A673 (cell line): ENCODE data around the gene EVA1C. TPM values are rescaled to one million over a fixed set of nuclear protein-coding genes. Genes with fewer than 3 reads are reported as not detected.

Experiments
- BruUV-seq: library from RNA; stranded (reverse); fragments of 400-500 nt; replicated peaks from 2 replicates; lab custom pipeline; 2021; lab: Mats Ljungman, UMichigan
- CTCF ChIA-PET: fragments of 300-600 bp; sonication (Branson Sonifier 250); formaldehyde crosslinking; loops from one replicate; lab custom pipeline; 2022; ENCODE audit warnings: antibody characterized with exemption; lab: Charles Lee
- POLR2A ChIA-PET: fragments of 300-600 bp; sonication (Branson Sonifier 250); formaldehyde crosslinking; loops from one replicate; lab custom pipeline; 2022; ENCODE audit warnings: antibody characterized with exemption; ENCODE audit not compliant: low non-redundant PET; lab: Charles Lee
- DNase-seq: peaks from one replicate; pipeline ENCODE4 v3.0.0-alpha.2; 2015; ENCODE audit warnings: low spot score
- H3K27ac ChIP-seq: fragments of 200-600 bp; sonication (generic); 2 replicates; pipeline ENCODE4 v1.5.1; 2016; ENCODE audit warnings: mixed run types, low read depth, mild to moderate bottlenecking, mixed read lengths, antibody characterized with exemption, low read length; ENCODE audit not compliant: poor library complexity, severe bottlenecking
- H3K27me3 ChIP-seq: fragments of 200-600 bp; sonication (generic); replicated peaks from 2 replicates; pipeline ENCODE4 v1.6.1; 2017; ENCODE audit warnings: mixed run types, low read depth, mild to moderate bottlenecking, mixed read lengths, antibody characterized with exemption, low read length; ENCODE audit not compliant: insufficient read depth, poor library complexity
- H3K36me3 ChIP-seq: fragments of 200-600 bp; sonication (generic); 2 replicates; pipeline ENCODE4 v1.6.1; 2016; ENCODE audit warnings: mixed run types, mild to moderate bottlenecking, mixed read lengths, antibody characterized with exemption, low read length; ENCODE audit not compliant: insufficient read depth, poor library complexity, severe bottlenecking
- H3K4me1 ChIP-seq: fragments of 200-600 bp; sonication (generic); 2 replicates; pipeline ENCODE4 v1.6.1; 2017; ENCODE audit warnings: mixed run types, mild to moderate bottlenecking, mixed read lengths, antibody characterized with exemption, low read length; ENCODE audit not compliant: insufficient read depth, poor library complexity, severe bottlenecking
- H3K4me3 ChIP-seq: fragments of 200-600 bp; sonication (generic); 2 replicates; pipeline ENCODE4 v1.5.1; 2016; ENCODE audit warnings: low read depth, mixed run types, mild to moderate bottlenecking, mixed read lengths, low read length; ENCODE audit not compliant: poor library complexity, severe bottlenecking
- H3K9me3 ChIP-seq: fragments of 200-600 bp; sonication (generic); 2 replicates; pipeline ENCODE4 v1.6.1; 2016; ENCODE audit warnings: mixed run types, low read depth, mild to moderate bottlenecking, mixed read lengths, antibody characterized with exemption, low read length; ENCODE audit not compliant: poor library complexity, severe bottlenecking
- EZH2 ChIP-seq: fragments of 200-600 bp; sonication (generic); IDR thresholded peaks from 2 replicates; pipeline ENCODE4 v1.6.1; 2017; ENCODE audit warnings: borderline replicate concordance, low read depth, mild to moderate bottlenecking, mixed read lengths, antibody characterized with exemption, low read length; ENCODE audit not compliant: poor library complexity, severe bottlenecking
- intact Hi-C: fragments of 100-400 bp; cut with micrococcal nuclease; formaldehyde crosslinking; loops from one replicate; pipeline ENCODE4 v1.10.0; 2022; ENCODE audit not compliant: unreplicated experiment
- total RNA-seq: library from RNA; stranded (reverse); gene quantifications from 2 replicates; pipeline ENCODE4 v1.2.3, GENCODE V29; 2021
- TF ChIP-seq, protein P1 (sequence below): fragments of 300-800, 200-600 bp; sonication (generic); conservative IDR thresholded peaks from 2 replicates; pipeline ENCODE4 v1.5.1; 2017; ENCODE audit warnings: low read depth, mild to moderate bottlenecking, antibody characterized with exemption, low read length, moderate library complexity, mixed read lengths

The EVA1C gene
- total RNA-seq, 1 experiment from 2014 or later, result 7.2 TPM

- no TSS peak for BruUV-seq
- TF ChIP-seq EZH2, result no peak
- TF ChIP-seq, protein P1, sequence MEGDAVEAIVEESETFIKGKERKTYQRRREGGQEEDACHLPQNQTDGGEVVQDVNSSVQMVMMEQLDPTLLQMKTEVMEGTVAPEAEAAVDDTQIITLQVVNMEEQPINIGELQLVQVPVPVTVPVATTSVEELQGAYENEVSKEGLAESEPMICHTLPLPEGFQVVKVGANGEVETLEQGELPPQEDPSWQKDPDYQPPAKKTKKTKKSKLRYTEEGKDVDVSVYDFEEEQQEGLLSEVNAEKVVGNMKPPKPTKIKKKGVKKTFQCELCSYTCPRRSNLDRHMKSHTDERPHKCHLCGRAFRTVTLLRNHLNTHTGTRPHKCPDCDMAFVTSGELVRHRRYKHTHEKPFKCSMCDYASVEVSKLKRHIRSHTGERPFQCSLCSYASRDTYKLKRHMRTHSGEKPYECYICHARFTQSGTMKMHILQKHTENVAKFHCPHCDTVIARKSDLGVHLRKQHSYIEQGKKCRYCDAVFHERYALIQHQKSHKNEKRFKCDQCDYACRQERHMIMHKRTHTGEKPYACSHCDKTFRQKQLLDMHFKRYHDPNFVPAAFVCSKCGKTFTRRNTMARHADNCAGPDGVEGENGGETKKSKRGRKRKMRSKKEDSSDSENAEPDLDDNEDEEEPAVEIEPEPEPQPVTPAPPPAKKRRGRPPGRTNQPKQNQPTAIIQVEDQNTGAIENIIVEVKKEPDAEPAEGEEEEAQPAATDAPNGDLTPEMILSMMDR, result no peak
- CTCF ChIA-PET, result interaction anchor here (0.5 kb wide), 1 partner anchor 378 kb away, joined by 4 read pairs; the partner anchor contains the start of gene PAXBP1
These were observed 18.9 kb upstream of the EVA1C start for GRCh38 chr21:32393677-32394001.

DNA sequence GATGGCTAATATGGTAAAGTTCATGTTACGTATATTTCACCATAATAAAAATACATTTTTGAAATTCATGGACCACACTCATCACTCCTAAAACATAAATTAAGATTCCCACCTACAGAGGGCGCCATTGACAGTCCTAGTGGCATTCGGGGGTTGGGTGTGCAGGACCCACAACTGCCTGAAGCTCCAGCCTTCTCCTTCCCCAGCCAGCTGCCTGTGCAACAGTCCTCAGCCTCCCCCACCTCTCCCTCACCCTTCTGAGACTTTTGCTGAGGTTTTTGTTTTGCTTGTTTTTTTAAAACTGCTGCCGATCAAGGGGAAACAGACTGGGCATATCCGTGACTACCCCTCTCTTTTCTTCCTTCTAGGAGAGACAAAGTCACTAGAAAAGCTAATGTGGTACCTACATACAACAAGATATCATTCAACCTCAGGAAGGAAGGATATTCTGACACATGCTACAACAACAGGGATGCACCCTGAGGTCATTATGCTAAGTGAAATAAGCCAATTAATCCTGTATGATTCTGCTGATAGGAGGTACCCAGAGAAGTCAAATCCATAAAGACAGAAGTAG, 9.2 kb upstream of the EVA1C start:
- Histone ChIP-seq H3K27ac (no peak overlapping the region), H3K27me3 (peaks cover 3% of the 10 kb centered on the region), H3K36me3 (no peaks in the 10 kb centered on the region), H3K4me1 (no peaks in the 10 kb centered on the region), H3K4me3 (no peak overlapping the region), H3K9me3 (no peaks in the 10 kb centered on the region)
- DNase-seq, result peak; percentile 87
- ChIA-PET CTCF (interaction anchor here (0.5 to 1.2 kb wide), 11 partner anchors 11 to 658 kb away, joined by 3 to 56 read pairs (median 3); no protein-coding TSS in a partner anchor), POLR2A (interaction anchor here (0.6 kb wide), 1 partner anchor 12 kb away, joined by 3 read pairs; no protein-coding TSS in a partner anchor)
- no peak for TF ChIP-seq EZH2
- TF ChIP-seq, protein P1, result peak; percentile 81
- BruUV-seq, result no TSS peak
- intact Hi-C loops, result loop anchor here (1.0 kb wide), 1 partner anchor 198 kb away; no protein-coding TSS in a partner anchor

More at GRCh38 chr21:32393677-32394001, 18.9 kb upstream of the EVA1C start:
- Histone ChIP-seq H3K9me3 (no peaks in the 10 kb centered on the region), H3K4me1 (peaks cover 3% of the 10 kb centered on the region), H3K36me3 (no peaks in the 10 kb centered on the region), H3K27me3 (no peaks in the 10 kb centered on the region), H3K27ac (peak overlapping the region; percentile 66), H3K4me3 (peak overlapping the region; percentile 98)
- POLR2A ChIA-PET, result no interaction called here
- DNase-seq, result no peak
- intact Hi-C loops, result no loop called here

DNA sequence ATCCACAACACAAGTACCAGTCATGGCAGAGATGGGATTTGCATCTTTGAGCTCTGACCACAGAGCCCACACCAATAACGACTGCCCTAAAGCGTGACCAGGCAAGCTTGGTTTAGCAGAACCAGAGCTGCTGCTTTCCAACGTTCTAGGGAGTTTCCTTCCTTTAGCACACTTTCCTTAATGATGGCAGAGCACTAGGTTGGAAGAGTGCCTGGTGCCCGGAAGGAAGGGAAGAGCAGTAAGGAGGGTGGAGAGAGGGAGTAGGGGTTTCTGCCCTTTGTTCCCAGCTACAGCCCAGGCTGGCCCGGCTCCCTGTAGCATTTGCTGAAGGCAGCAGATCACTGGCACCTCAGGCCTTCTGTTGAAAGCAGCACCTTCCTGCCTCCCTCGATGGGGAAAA, 6.1 kb upstream of the EVA1C start:
- Histone ChIP-seq H3K27ac (no peak overlapping the region), H3K9me3 (no peaks in the 10 kb centered on the region), H3K36me3 (no peaks in the 10 kb centered on the region), H3K27me3 (no peaks in the 10 kb centered on the region), H3K4me1 (peaks cover 6% of the 10 kb centered on the region), H3K4me3 (no peak overlapping the region)
- DNase-seq, result no peak
- TF ChIP-seq, protein P1, result no peak
- TF ChIP-seq EZH2, result no peak
- intact Hi-C loops, result no loop called here
- BruUV-seq, result no TSS peak
- POLR2A ChIA-PET, result no interaction called here
- CTCF ChIA-PET, result no interaction called here
